Psoas muscle (tissue), 8 donors: ENCODE results near the gene TRIL. TPM values are rescaled to one million over a fixed set of nuclear protein-coding genes. Genes with fewer than 3 reads are reported as not detected.

Experiments
- ATAC-seq, 4 donors: fragments of 200-7000 bp; cut with Tn5 transposase; one replicate each; pipeline ENCODE4 v1.9.1; 2020; ENCODE audit warnings: moderate library complexity in 3 of 4, mild to moderate bottlenecking in 2 of 4
- DNase-seq, 2 donors: peaks; one replicate each; pipeline ENCODE4 v3.0.0-alpha.2; 2020
- H3K27ac ChIP-seq: fragments of 200-600 bp; one replicate; pipeline ENCODE4 v1.8.0; 2022
- H3K27me3 ChIP-seq, 3 donors: fragments of 200-600 bp in 1 of 3; one replicate each; pipeline versions ENCODE4 v1.6.1 to v1.8.0; 2013 to 2022; ENCODE audit warnings: low read length in 2 of 3, mild to moderate bottlenecking in 2 of 3, moderate library complexity in 1 of 3; ENCODE audit not compliant: insufficient read depth in 3 of 3
- H3K36me3 ChIP-seq, 2 donors: fragments of 200-600 bp in 1 of 2; one replicate each; pipeline versions ENCODE4 v1.6.1 to v1.8.0; 2013 to 2022; ENCODE audit warnings: low read depth in 1 of 2, mild to moderate bottlenecking in 1 of 2, moderate library complexity in 1 of 2; ENCODE audit not compliant: insufficient read depth in 1 of 2
- H3K4me1 ChIP-seq: fragments of 200-600 bp; one replicate; pipeline ENCODE4 v1.8.0; 2022
- H3K4me3 ChIP-seq: fragments of 200-600 bp; one replicate; pipeline ENCODE4 v1.8.0; 2022; ENCODE audit warnings: mild to moderate bottlenecking
- H3K9me3 ChIP-seq: fragments of 200-600 bp; one replicate; pipeline ENCODE4 v1.8.0; 2022
- WGBS, 3 donors: extraction: QIAGEN DNeasy Blood & Tissue Kit; methylation state at CpG; one replicate each; pipeline versions ENCODE4 v1.1.6 to v1.1.7; 2013; 5-methylcytosine and 5-hydroxymethylcytosine counted together
- intact Hi-C, 2 donors: fragments of 100-400 bp; cut with DNase I; formaldehyde crosslinking; loops; one replicate each; pipeline versions ENCODE4 v1.11.0 to v1.14.2; 2022
- polyA plus RNA-seq, 3 donors: library from polyadenylated mRNA; stranded (reverse); fragments of 200-250 nt; gene quantifications; one replicate each; pipeline ENCODE4 v1.2.3, GENCODE V29; 2013
- total RNA-seq, 4 donors: library from RNA; stranded (reverse); fragmentation: NEBNext Ultra II Directional in 2 of 4; extraction: Animal tissue kit (Norgen Biotek cat#: 25700) in 2 of 4; gene quantifications; one replicate each; pipeline versions ENCODE4 v1.2.1 to v1.2.4, GENCODE V29; 2021 to 2023
- TF ChIP-seq, protein P1 (sequence below): fragments of 200-600 bp; IDR thresholded peaks from one replicate; pipeline ENCODE4 v1.8.0; 2022; ENCODE audit warnings: antibody characterized with exemption
- donor health status: healthy with polysubstance abuse.
- donor health status: DM: no; HTN: no; CAD: no; lungs with moderate emphysema.
- donor health status: Bipolar disorder and iron deficiency.
- donor health status: healthy.
- donor health status: DM: yes; HTN: yes; CAD: no.
- donor health status: DM: no; HTN: no; CAD: no.
- donor health status: DM: no; HTN: no; CAD: no.
- donor health status: DM: yes; HTN: yes; CAD: no.

The TRIL gene
- total and polyA plus RNA-seq, 7 donors, result 0.38 to 3.2 (median 0.62) TPM

GRCh38 chr7:28954471-28954870, 3.7 kb downstream of the TRIL start:
- intact Hi-C loops, result loop anchor here in 1 of 2 donors (10.0 kb wide), 1 partner anchor 150 kb away; no protein-coding TSS in a partner anchor
- DNase-seq (no peak), ATAC-seq (no peak)
- peaks cover 16% of the 10 kb centered on the region for H3K4me1 ChIP-seq
- H3K4me3 ChIP-seq, result no peak overlapping the region
- no peak overlapping the region for H3K27ac ChIP-seq
- TF ChIP-seq, protein P1, sequence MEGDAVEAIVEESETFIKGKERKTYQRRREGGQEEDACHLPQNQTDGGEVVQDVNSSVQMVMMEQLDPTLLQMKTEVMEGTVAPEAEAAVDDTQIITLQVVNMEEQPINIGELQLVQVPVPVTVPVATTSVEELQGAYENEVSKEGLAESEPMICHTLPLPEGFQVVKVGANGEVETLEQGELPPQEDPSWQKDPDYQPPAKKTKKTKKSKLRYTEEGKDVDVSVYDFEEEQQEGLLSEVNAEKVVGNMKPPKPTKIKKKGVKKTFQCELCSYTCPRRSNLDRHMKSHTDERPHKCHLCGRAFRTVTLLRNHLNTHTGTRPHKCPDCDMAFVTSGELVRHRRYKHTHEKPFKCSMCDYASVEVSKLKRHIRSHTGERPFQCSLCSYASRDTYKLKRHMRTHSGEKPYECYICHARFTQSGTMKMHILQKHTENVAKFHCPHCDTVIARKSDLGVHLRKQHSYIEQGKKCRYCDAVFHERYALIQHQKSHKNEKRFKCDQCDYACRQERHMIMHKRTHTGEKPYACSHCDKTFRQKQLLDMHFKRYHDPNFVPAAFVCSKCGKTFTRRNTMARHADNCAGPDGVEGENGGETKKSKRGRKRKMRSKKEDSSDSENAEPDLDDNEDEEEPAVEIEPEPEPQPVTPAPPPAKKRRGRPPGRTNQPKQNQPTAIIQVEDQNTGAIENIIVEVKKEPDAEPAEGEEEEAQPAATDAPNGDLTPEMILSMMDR, result no peak
- H3K27me3 ChIP-seq, result peaks cover 0 to 21% (median 5%) of the 10 kb centered on the region in 3 donors
- no peaks in the 10 kb centered on the region for H3K36me3 ChIP-seq
- no peaks in the 10 kb centered on the region for H3K9me3 ChIP-seq

DNA sequence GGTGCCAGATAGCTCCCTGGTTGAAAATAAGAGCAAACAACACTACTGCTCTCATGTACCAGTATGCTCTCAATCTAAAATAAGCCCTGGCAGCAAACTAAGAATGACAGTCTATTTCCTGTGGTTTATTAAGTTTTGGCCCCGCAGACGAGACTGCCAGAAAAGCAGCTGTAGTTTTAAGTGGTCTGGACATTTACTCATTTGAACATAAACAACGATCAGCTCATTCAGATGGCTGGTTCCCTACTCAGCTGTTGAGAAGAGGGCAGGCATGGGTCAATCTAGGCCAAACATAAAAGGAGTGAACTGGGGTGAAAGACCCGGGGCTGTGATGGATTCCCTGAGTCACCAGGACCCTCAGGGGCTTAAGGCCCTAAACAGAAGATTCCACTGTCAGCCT, 4.5 kb downstream of the TRIL start:
- intact Hi-C loops, result loop anchor here in 1 of 2 donors (10.0 kb wide), 1 partner anchor 151 kb away; no protein-coding TSS in a partner anchor
- H3K27ac ChIP-seq, result no peak overlapping the region
- H3K27me3 ChIP-seq, result peaks cover 0 to 21% (median 5%) of the 10 kb centered on the region in 3 donors

GRCh38 chr7:28942168-28942567, 16.0 kb downstream of the TRIL start:
- DNase-seq (no peak), ATAC-seq (no peak)
- intact Hi-C loops, result no loop called here
- Histone ChIP-seq H3K36me3 (no peaks in the 10 kb centered on the region), H3K4me1 (peaks cover 19% of the 10 kb centered on the region), H3K4me3 (no peak overlapping the region), H3K9me3 (no peaks in the 10 kb centered on the region), H3K27me3 (no peaks in the 10 kb centered on the region), H3K27ac (no peak overlapping the region)
- TF ChIP-seq, protein P1, result no peak
- 82 to 92% (median 88%) methylated on average over 3 of the region's 3 CpGs for WGBS, 3 donors

More for the DNA sequence above, 4.5 kb downstream of the TRIL start:
- DNase-seq (no peak), ATAC-seq (no peak)
- TF ChIP-seq, protein P1, result no peak
- Histone ChIP-seq H3K36me3 (no peaks in the 10 kb centered on the region), H3K4me3 (no peak overlapping the region), H3K4me1 (peaks cover 16% of the 10 kb centered on the region), H3K9me3 (no peaks in the 10 kb centered on the region)
- WGBS, 3 donors, result 6 to 15% (median 9%) methylated on average over 4 of the region's 4 CpGs

DNA sequence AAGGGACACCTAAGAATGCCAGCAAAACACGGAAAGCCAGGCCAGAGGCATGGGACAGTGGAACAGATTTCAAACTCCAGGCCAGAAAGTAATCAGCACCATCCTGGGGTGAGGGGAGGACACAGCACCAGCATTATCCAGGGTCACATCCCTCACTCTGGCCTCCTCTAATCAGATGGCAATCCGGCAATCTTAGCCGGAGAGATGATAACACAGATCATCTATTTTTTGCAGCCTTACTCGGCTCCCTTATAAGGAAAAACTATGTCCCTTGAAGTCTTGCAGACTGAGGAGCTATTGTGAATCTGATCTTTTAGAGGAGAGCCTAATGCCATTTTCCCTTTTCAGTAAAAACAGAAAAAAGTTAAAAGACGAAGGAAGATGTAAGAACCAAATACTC, 16.5 kb downstream of the TRIL start:
- TF ChIP-seq, protein P1, result no peak
- 49 to 64% (median 55%) methylated on average over 5 of the region's 5 CpGs for WGBS, 3 donors
- DNase-seq, result no peak
- no peaks in the 10 kb centered on the region for H3K9me3 ChIP-seq
- intact Hi-C loops, result no loop called here
- ATAC-seq, result no peak
- H3K4me3 ChIP-seq, result no peak overlapping the region
- H3K27me3 ChIP-seq, result no peaks in the 10 kb centered on the region
- no peak overlapping the region for H3K27ac ChIP-seq
- no peaks in the 10 kb centered on the region for H3K36me3 ChIP-seq
- peaks cover 19% of the 10 kb centered on the region for H3K4me1 ChIP-seq

DNA sequence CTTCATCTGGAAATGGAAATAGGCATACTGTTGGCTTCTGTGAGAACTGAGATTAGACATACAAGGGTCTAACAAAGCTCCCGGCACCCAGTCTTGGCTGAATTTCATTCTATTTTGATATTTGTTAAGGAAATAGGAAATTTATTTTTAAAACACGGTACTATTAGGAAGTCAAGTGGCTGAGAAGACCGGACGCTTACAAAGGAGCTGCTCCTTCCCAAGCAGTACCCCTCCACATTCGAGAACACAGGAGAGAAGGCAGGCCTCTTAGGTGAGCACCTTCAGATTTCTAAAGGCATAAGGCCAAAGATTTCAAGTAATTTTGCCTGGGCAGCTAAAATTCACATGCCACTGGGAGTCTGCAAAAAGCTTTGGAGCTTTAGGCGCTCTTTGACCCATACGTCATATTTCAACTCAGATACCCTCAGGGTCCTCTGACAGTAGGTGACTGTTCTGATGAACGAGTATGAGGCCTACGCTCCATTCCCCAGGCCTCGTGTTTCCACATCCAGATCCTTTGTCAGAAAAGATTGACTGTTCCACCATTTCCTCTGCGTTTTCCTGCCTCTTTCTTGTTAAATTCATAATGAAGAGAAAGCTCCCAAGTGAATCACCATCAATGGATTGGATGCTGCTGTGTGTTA, 17.3 kb downstream of the TRIL start:
- intact Hi-C loops, result no loop called here
- DNase-seq (no peak), ATAC-seq (no peak)
- Histone ChIP-seq H3K27me3 (no peaks in the 10 kb centered on the region), H3K9me3 (no peaks in the 10 kb centered on the region), H3K27ac (no peak overlapping the region), H3K36me3 (no peaks in the 10 kb centered on the region), H3K4me1 (peaks cover 19% of the 10 kb centered on the region), H3K4me3 (no peak overlapping the region)
- WGBS, 3 donors, result 73 to 80% (median 76%) methylated on average over 11 of the region's 11 CpGs
- TF ChIP-seq, protein P1, result no peak
